HCT116 (cell line): ENCODE measurements around the gene DOK7.

Experiments
- EZH2 ChIP-seq: fragments of 200-600 bp; sonication (generic); IDR thresholded peaks from 2 replicates; pipeline ENCODE4 v1.6.1; 2017; ENCODE audit warnings: antibody characterized with exemption, mixed run types
- POLR2A ChIP-seq: IDR thresholded peaks from 2 replicates; pipeline ENCODE4 v1.7.0; 2011; ENCODE audit warnings: borderline replicate concordance; ENCODE audit not compliant: insufficient read depth, insufficient read length; ENCODE audit errors: extremely low read depth
- SIN3A ChIP-seq: IDR thresholded peaks from 2 replicates; pipeline ENCODE4 v1.6.1; 2012; ENCODE audit warnings: low read depth
- YY1 ChIP-seq: IDR thresholded peaks from 2 replicates; pipeline ENCODE4 v1.6.1; 2011; ENCODE audit warnings: low read length, low read depth, moderate library complexity, mild to moderate bottlenecking; ENCODE audit not compliant: insufficient replicate concordance; ENCODE audit errors: extremely low read depth
- TF ChIP-seq, protein P1 (sequence below), 3 experiments: fragments of 200-600 bp in 1 of 3; sonication (generic) in 1 of 3; IDR thresholded peaks in 2 of 3; conservative IDR thresholded peaks in 1 of 3; 2 replicates each; pipeline ENCODE4 v1.5.1; 2012 to 2017; ENCODE audit warnings: low read depth in 2 of 3, low read length in 2 of 3, antibody characterized with exemption in 1 of 3, borderline replicate concordance in 1 of 3, control low read depth in 1 of 3, mild to moderate bottlenecking in 1 of 3, mixed read lengths in 1 of 3, mixed run types in 1 of 3, moderate library complexity in 1 of 3; ENCODE audit not compliant: insufficient read depth in 1 of 3
- TF ChIP-seq, protein P2 (sequence below): IDR thresholded peaks from 2 replicates; pipeline ENCODE4 v1.6.1; 2011; ENCODE audit warnings: mild to moderate bottlenecking, low read length, moderate library complexity; ENCODE audit not compliant: insufficient replicate concordance; ENCODE audit errors: extremely low read depth

DNA sequence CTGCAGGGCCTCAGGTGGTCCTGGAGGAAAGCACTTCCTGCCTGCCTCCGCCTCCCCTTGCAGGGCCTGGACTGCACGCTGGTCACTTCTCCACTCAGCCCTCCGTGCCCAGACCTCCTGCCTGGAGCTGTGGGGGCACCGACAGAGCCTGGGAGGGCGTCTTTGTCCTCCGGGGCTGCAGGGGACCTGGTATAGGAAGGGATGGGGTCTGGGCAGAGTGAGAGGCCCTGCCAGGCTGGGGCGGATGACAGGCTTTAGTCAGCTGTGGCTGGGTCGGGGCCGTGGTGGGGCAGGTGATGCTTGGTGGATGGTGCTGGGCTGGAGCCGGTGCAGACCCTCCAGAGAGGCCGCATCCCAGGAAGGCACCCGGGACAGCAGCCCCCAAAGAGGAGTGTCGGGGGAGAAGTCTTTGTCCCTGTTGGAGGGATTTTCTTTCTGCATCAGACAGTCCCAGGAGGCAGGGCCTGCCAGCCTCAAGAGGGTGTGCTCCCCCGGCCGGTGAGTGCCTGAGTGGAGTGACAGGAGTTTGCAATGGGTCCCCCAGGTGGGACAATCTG is 1.3 kb downstream of the DOK7 start:
- TF ChIP-seq, protein P1, sequence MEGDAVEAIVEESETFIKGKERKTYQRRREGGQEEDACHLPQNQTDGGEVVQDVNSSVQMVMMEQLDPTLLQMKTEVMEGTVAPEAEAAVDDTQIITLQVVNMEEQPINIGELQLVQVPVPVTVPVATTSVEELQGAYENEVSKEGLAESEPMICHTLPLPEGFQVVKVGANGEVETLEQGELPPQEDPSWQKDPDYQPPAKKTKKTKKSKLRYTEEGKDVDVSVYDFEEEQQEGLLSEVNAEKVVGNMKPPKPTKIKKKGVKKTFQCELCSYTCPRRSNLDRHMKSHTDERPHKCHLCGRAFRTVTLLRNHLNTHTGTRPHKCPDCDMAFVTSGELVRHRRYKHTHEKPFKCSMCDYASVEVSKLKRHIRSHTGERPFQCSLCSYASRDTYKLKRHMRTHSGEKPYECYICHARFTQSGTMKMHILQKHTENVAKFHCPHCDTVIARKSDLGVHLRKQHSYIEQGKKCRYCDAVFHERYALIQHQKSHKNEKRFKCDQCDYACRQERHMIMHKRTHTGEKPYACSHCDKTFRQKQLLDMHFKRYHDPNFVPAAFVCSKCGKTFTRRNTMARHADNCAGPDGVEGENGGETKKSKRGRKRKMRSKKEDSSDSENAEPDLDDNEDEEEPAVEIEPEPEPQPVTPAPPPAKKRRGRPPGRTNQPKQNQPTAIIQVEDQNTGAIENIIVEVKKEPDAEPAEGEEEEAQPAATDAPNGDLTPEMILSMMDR (IDR thresholded peaks at IDR 0.05 in 2 of 3, conservative IDR thresholded peaks at IDR 0.05 in 1 of 3; ENCODE audit: borderline replicate concordance in 1 of 3, insufficient read depth in 1 of 3, low read depth in 2 of 3, low read length in 2 of 3), result no peak
- no peak for TF ChIP-seq EZH2
- TF ChIP-seq POLR2A, result no peak
- no peak for TF ChIP-seq SIN3A
- TF ChIP-seq, protein P2, sequence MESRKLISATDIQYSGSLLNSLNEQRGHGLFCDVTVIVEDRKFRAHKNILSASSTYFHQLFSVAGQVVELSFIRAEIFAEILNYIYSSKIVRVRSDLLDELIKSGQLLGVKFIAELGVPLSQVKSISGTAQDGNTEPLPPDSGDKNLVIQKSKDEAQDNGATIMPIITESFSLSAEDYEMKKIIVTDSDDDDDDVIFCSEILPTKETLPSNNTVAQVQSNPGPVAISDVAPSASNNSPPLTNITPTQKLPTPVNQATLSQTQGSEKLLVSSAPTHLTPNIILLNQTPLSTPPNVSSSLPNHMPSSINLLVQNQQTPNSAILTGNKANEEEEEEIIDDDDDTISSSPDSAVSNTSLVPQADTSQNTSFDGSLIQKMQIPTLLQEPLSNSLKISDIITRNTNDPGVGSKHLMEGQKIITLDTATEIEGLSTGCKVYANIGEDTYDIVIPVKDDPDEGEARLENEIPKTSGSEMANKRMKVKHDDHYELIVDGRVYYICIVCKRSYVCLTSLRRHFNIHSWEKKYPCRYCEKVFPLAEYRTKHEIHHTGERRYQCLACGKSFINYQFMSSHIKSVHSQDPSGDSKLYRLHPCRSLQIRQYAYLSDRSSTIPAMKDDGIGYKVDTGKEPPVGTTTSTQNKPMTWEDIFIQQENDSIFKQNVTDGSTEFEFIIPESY, result no peak
- TF ChIP-seq YY1, result no peak
